A673 (cell line): ENCODE data around the gene RBM27.

ENCODE experiments used
- CTCF ChIP-seq: fragments of 300-800, 200-600 bp; sonication (generic); conservative IDR thresholded peaks from 2 replicates; pipeline ENCODE4 v1.5.1; 2017; ENCODE audit warnings: low read depth, mild to moderate bottlenecking, antibody characterized with exemption, low read length, moderate library complexity, mixed read lengths
- EZH2 ChIP-seq: fragments of 200-600 bp; sonication (generic); IDR thresholded peaks from 2 replicates; pipeline ENCODE4 v1.6.1; 2017; ENCODE audit warnings: borderline replicate concordance, low read depth, mild to moderate bottlenecking, mixed read lengths, antibody characterized with exemption, low read length; ENCODE audit not compliant: poor library complexity, severe bottlenecking

- TF ChIP-seq CTCF (no peak), EZH2 (no peak)
Observed at GRCh38 chr5:146232223-146232622, 28.8 kb downstream of the RBM27 start.
